HG03066 (cell line): ENCODE results near the gene SRR.

Source experiments
- ATAC-seq: cut with Tn5 transposase; IDR thresholded peaks from one replicate; pipeline ENCODE4 v1.9.1; 2021; ENCODE audit warnings: low read depth; ENCODE audit not compliant: unreplicated experiment

SRR gene

GRCh38 chr17:2338315-2338657, 34.5 kb downstream of the SRR start:
- ATAC-seq = no peak

- ATAC-seq = no peak
Observed at GRCh38 chr17:2343421-2343820, 39.7 kb downstream of the SRR start.

- ATAC-seq = no peak
Observed at GRCh38 chr17:2344528-2344927, 40.8 kb downstream of the SRR start.

GRCh38 chr17:2346475-2346874, 42.7 kb downstream of the SRR start:
- no peak for ATAC-seq

- ATAC-seq = no peak
Observed at GRCh38 chr17:2347805-2348685, 44.3 kb downstream of the SRR start.

- ATAC-seq = no peak
Observed at GRCh38 chr17:2351269-2351668, 47.5 kb downstream of the SRR start.

- no peak for ATAC-seq
Observed at GRCh38 chr17:2354311-2354710, 50.6 kb downstream of the SRR start.

GRCh38 chr17:2357237-2357636, 53.5 kb downstream of the SRR start:
- ATAC-seq = no peak

GRCh38 chr17:2357931-2358434, 54.2 kb downstream of the SRR start:
- no peak for ATAC-seq

- no peak for ATAC-seq
Observed at GRCh38 chr17:2361010-2361760, 57.4 kb downstream of the SRR start.

GRCh38 chr17:2362016-2362415, 58.3 kb downstream of the SRR start:
- ATAC-seq = no peak

- no peak for ATAC-seq
Observed at GRCh38 chr17:2362416-2362815, 58.7 kb downstream of the SRR start.

- ATAC-seq = no peak
Observed at GRCh38 chr17:2362881-2363280, 59.1 kb downstream of the SRR start.

- no peak for ATAC-seq
Observed at GRCh38 chr17:2363318-2363717, 59.6 kb downstream of the SRR start.

- ATAC-seq = no peak
Observed at GRCh38 chr17:2363851-2364762, 60.4 kb downstream of the SRR start.

- ATAC-seq = no peak
Observed at GRCh38 chr17:2364763-2365116, 61.0 kb downstream of the SRR start.

GRCh38 chr17:2365132-2365531, 61.4 kb downstream of the SRR start:
- ATAC-seq = no peak

- ATAC-seq = no peak
Observed at GRCh38 chr17:2366747-2367494, 63.2 kb downstream of the SRR start.

GRCh38 chr17:2368359-2368758, 64.6 kb downstream of the SRR start:
- ATAC-seq = no peak

GRCh38 chr17:2369039-2369438, 65.3 kb downstream of the SRR start:
- ATAC-seq = no peak
